Stomach smooth muscle (tissue), 2 donors: ENCODE results near the gene CDC42EP4.
"Not testable (repeated sequence)": the region's sequence is repeated elsewhere in the genome, so short reads cannot be mapped to it uniquely, and the experiment has no call there.

Experiments
- H3K27ac ChIP-seq: one replicate; pipeline ENCODE4 v1.7.0; 2013; ENCODE audit warnings: mild to moderate bottlenecking, low read length, inconsistent platforms
- H3K27me3 ChIP-seq, 2 donors: one replicate each; pipeline ENCODE4 v1.7.0; 2013; ENCODE audit warnings: low read length in 2 of 2; ENCODE audit not compliant: insufficient read depth in 2 of 2, control insufficient read depth in 1 of 2
- H3K36me3 ChIP-seq, 2 donors: one replicate each; pipeline ENCODE4 v1.7.0; 2013; ENCODE audit warnings: low read length in 2 of 2; ENCODE audit not compliant: control insufficient read depth in 2 of 2, insufficient read depth in 2 of 2
- H3K4me1 ChIP-seq: one replicate; pipeline ENCODE4 v1.7.0; 2013; ENCODE audit warnings: low read length; ENCODE audit not compliant: control insufficient read depth, insufficient read depth
- H3K4me3 ChIP-seq, 2 donors: one replicate each; pipeline ENCODE4 v1.7.0; 2013; ENCODE audit warnings: low read length in 2 of 2
- H3K9ac ChIP-seq, 2 donors: one replicate each; pipeline ENCODE4 v1.7.0; 2013; ENCODE audit warnings: low read length in 2 of 2, mild to moderate bottlenecking in 1 of 2
- H3K9me3 ChIP-seq, 2 donors: one replicate each; pipeline ENCODE4 v1.7.0; 2013; ENCODE audit warnings: low read length in 2 of 2; ENCODE audit not compliant: control insufficient read depth in 2 of 2
- donor health status: healthy.
- donor health status: Pancreatic carcinoma.

CDC42EP4 gene

DNA sequence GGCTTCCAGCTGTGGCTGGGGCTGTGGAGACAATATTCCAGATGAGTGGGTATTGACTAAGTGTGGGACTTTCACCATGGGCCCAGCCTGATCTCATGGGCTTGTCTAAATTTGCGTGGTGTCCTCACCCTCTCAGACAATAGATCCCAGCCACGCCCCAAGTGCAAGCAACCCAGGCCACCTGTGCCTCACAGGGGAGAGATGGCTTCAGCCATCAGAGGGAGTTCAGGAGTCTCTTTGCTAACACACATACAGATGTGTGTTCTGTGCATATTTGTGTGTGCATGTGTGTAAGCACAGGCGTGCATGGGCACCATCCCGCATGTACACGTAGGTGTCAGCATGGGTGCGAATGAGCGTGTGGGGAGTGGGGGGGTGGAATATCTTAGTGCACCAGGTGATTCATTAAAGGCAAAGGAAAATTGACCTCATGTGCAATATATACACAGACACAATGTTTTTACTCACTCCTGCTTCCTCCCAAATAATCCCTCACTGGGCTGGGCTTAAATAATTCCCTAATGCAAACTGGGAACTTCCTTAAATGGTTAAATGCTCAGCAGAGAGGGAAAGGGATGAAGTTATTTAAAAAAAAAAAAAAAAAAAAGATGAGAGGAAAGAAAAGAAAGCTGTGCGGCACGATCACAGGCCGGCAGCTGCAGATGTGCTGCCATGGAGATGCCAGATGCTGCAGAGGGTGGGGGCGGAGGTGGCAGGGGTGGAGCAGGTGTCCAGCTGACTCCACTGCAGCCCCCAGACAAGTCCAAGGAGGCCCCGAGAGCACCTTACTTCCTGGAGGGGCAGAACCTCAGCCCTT lies 24.0 kb upstream of the CDC42EP4 start:
- H3K9ac ChIP-seq = no peak overlapping the region
- H3K27me3 ChIP-seq = no peaks in the 10 kb centered on the region
- no peak overlapping the region for H3K4me3 ChIP-seq
- H3K4me1 ChIP-seq = peaks cover 23% of the 10 kb centered on the region
- H3K9me3 ChIP-seq = no peaks in the 10 kb centered on the region
- H3K36me3 ChIP-seq = no peaks in the 10 kb centered on the region
- H3K27ac ChIP-seq = no peak overlapping the region

DNA sequence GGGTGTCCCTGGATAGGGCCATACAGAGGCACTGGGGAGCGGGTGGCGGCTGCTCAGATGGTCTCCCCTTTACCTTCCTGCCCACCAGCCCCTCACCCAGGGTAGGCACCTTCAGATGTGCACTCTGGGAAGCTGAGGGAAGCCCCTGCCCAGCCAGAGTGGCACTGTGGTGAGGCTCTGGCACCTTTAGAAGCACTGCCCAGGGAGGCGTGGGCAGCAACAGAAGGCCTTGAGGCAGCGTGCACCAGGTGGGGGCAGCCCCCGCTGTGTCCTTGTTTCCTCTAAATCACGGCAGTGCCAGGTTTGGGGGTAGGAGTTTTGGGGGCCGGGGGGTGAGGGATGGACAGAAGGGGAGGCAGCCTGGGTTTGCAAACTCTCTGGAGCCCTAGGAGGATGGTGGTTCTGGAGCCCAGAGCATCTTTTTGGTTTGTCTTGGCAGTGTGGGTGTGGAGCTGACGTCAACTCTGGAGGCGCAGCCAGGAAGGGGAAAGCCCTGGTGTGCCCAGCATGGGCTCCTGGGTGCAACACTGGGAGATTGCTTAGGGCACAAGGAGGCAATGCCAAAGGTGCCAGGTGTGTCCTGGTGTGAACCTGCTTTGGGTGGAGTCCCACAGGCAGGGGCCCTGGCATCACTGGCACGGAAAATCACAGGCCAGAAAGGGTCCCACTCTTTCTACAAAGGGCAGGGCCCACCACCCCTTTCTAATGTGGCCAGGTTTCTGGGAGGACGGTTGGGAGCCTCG lies 23.1 kb upstream of the CDC42EP4 start:
- peaks cover 17% of the 10 kb centered on the region for H3K4me1 ChIP-seq
- H3K4me3 ChIP-seq = no peak overlapping the region
- no peak overlapping the region for H3K9ac ChIP-seq
- H3K9me3 ChIP-seq = no peaks in the 10 kb centered on the region
- no peak overlapping the region for H3K27ac ChIP-seq
- no peaks in the 10 kb centered on the region for H3K36me3 ChIP-seq
- H3K27me3 ChIP-seq = no peaks in the 10 kb centered on the region

DNA sequence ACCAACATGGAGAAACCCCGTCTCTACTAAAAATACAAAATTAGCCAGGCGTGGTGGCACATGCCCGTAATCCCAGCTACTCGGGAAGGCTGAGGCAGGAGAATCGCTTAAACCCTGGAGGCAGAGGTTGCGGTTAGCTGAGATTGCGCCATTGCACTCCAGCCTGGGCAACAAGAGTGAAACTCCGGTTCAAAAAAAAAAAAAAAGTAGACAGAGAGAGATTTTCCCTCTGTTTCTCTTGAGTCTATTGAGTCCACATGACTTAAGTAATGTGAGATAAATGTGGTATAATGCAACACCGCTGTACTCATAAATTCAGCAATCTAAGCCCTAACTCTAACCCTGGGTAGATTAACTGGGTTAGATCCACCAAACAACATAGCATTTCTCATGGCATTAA lies 21.6 kb upstream of the CDC42EP4 start:
- not testable (repeated sequence) for H3K27me3 ChIP-seq, H3K9ac ChIP-seq, H3K4me3 ChIP-seq, H3K27ac ChIP-seq, H3K9me3 ChIP-seq, H3K4me1 ChIP-seq, H3K36me3 ChIP-seq

DNA sequence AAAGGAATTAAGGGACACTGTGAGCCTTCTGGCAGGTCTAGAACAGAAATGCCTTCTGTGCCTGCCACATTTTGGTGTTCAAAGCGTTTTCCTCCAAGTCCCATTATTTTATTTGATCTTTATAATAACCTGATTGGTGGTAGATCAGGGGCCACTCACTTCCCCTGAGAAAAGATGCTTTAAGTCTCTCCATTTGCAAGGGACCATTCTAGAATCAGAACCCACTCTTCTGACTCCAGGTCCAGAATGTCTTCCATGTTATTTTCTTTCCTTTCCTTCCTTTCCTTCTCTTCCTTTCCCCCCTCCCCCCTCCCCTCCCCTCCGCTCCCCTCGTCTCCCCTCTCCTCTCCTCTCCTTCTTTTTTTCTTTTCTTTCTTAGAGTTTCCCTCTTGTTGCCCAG lies 19.3 kb upstream of the CDC42EP4 start:
- Histone ChIP-seq H3K9ac (no peak overlapping the region), H3K9me3 (no peaks in the 10 kb centered on the region), H3K27me3 (no peaks in the 10 kb centered on the region), H3K4me3 (no peak overlapping the region), H3K27ac (no peak overlapping the region), H3K4me1 (no peaks in the 10 kb centered on the region), H3K36me3 (no peaks in the 10 kb centered on the region)

DNA sequence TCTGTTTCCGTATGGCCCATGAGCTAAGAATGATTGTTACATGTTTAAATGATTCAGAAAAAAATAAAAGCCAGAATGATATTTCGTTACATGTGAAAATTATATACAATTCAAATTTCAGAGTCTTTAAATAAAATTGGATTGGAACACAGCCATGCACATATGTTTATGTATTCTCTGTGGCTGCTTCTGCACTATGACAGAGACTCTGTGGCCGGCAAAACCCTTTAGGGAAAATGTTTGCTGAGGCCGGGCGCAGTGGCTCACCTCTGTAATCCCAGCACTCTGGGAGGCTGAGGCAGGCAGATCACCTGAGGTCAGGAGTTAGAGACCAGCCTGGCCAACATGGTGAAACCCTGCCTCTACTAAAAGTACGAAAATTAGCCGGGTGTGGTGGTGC lies 15.9 kb upstream of the CDC42EP4 start:
- no peaks in the 10 kb centered on the region for H3K36me3 ChIP-seq
- peaks cover 3% of the 10 kb centered on the region for H3K4me1 ChIP-seq
- no peak overlapping the region for H3K27ac ChIP-seq
- no peak overlapping the region for H3K4me3 ChIP-seq
- no peaks in the 10 kb centered on the region for H3K27me3 ChIP-seq
- no peaks in the 10 kb centered on the region for H3K9me3 ChIP-seq
- H3K9ac ChIP-seq = no peak overlapping the region

DNA sequence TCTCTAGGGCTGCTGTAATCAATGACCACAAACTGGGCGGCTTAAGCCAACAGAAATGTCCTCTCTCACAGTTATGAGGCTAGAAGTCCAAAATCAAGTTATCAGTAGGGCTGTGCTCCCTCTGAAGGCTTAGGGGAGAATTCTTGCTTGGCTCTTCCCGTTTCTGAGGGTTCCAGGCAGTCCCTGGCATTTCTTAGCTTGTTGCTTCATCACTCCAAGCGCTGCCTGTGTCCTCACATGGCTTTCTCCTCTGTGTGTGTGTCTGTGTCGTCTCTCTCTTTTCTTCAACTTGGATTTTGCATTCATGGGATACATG lies 13.7 kb upstream of the CDC42EP4 start:
- Histone ChIP-seq H3K4me1 (peaks cover 3% of the 10 kb centered on the region), H3K9ac (no peak overlapping the region), H3K27me3 (no peaks in the 10 kb centered on the region), H3K9me3 (no peaks in the 10 kb centered on the region), H3K4me3 (no peak overlapping the region), H3K36me3 (no peaks in the 10 kb centered on the region), H3K27ac (no peak overlapping the region)

DNA sequence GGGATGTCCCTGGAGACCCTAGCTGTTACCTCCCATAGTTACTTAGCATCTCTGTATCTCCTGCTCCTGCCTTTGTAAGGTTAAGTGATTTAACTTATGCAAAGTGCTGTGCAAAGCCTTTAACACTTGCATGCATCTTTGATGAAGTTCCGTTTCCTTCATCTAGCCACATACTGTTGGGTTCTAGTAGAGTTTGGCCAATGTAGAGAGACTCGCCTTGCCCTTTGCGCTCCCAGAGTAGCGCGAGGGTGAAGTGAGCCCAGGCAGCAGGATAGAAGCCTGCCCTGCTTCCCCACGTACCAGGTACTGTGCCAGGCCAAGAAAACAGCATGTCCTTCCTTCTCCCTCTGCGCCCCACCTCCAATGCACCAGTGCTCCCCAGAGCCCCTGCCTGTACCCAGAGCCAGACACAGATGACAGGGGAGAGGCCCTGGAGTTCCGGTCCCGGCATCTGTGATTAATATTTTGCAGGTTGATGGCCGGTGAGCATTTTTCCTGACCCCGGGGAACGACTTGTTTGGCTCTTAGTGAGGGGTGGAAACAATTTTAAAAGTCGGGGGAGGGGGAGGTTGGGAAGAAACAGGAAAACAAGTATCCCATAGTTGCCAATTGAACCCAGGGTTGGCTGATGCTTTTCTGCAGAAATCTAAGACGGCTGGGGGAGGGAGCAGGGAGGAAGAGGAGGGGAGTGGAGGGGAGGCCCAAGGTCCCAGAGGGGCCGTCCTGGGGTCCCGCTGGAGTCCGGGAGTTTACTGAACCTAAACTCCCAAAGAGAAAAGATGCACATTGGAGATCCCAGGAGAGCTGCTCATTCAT lies 13.1 kb upstream of the CDC42EP4 start:
- Histone ChIP-seq H3K9me3 (no peaks in the 10 kb centered on the region), H3K36me3 (no peaks in the 10 kb centered on the region), H3K27me3 (no peaks in the 10 kb centered on the region), H3K4me3 (no peak overlapping the region), H3K9ac (no peak overlapping the region), H3K4me1 (peaks cover 3% of the 10 kb centered on the region), H3K27ac (no peak overlapping the region)

DNA sequence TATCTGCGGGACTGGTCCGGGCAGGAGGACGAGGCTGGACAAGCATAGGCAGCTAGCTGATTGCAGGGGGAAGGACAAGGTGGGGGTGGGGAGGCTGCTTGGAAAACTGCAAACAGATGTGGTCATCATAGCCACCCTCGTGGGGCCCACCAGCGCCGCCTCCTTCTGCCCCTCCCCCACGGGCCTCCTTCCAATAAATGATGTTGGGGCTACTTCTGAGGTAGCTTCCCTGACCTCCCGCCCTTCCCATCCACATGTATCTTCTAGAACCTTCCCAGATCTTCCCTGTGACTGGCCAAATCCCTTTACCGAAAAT lies 12.3 kb upstream of the CDC42EP4 start:
- H3K9me3 ChIP-seq = no peaks in the 10 kb centered on the region
- H3K4me3 ChIP-seq = no peak overlapping the region
- H3K9ac ChIP-seq = no peak overlapping the region
- no peaks in the 10 kb centered on the region for H3K27me3 ChIP-seq
- peaks cover 3% of the 10 kb centered on the region for H3K4me1 ChIP-seq
- no peaks in the 10 kb centered on the region for H3K36me3 ChIP-seq
- no peak overlapping the region for H3K27ac ChIP-seq

DNA sequence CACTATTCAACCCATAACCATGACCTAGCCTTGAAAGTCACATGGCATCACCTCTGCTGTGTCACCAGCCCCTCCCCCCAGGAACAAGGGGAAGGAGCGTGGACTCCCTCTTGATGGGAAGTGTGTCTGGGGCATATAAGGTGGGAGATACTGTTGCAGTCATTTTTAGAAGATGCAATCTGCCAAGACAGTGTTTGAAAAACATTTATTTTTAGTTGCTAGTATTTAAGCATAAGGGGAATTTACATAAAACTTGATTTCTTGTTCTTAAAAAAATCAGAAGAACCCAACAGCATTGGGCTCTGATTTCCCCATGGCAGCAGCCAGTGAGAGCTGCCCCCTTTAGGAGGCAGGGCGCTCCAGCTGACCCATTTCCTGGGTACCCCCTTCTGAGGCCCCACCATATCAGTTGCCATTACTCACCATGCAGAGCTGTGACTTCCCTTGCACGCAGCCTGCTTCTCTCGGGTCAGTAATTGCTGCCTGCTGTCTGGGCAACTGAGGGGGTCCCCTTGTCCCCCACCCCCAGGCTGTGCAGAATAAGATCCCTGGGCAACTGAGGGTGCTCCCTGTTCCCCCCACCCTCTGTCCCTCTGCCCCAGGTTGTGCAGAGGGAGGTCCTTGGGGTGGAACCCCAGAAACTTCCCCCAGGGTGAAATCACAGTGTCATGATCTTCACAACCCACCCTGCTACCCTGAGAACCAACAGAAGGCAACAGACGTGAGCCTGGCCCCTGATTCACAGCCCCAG lies 11.8 kb upstream of the CDC42EP4 start:
- Histone ChIP-seq H3K36me3 (no peaks in the 10 kb centered on the region), H3K9ac (no peak overlapping the region), H3K4me1 (peaks cover 3% of the 10 kb centered on the region), H3K4me3 (no peak overlapping the region), H3K27me3 (no peaks in the 10 kb centered on the region), H3K9me3 (no peaks in the 10 kb centered on the region), H3K27ac (no peak overlapping the region)

DNA sequence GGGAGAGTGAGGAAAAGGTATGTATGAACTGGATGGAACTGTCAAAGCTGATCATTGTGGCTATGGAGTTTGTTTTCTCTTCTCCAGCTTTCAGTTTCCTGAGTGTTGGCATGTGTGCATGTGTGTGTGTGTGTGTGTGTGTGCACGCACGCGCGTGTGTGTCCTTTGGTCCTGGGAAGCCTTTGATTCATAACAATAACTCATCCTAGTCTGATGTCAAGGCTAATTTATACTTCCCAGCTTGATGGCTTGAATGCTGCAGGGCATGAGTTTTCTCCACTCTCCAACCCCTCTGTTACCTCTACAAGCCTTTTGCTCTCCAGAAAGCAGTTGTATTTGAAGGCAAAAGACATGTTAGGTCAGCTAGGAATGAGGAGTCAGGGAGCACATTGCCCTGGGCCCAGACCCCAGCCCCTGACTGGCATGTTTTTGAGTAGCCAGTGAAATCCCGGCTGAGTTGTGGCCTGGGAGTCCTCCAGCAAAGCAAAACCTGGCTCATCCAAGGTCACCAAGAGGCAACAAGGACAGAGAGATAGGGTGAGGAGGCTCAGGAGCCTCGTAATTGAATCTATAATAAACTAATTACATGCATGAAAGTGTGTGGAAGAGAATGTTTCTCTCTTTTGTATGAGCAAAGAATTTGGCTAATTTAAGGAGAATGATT lies 8.9 kb upstream of the CDC42EP4 start:
- H3K27me3 ChIP-seq = no peaks in the 10 kb centered on the region
- no peaks in the 10 kb centered on the region for H3K36me3 ChIP-seq
- peaks cover 3% of the 10 kb centered on the region for H3K4me1 ChIP-seq
- no peaks in the 10 kb centered on the region for H3K9me3 ChIP-seq
- H3K4me3 ChIP-seq = no peak overlapping the region
- H3K9ac ChIP-seq = no peak overlapping the region
- H3K27ac ChIP-seq = no peak overlapping the region
